GM12878 (cell line): Measurements from ENCODE around the gene ALX1. TPM values are rescaled to one million over a fixed set of nuclear protein-coding genes. Genes with fewer than 3 reads are reported as not detected.

Source experiments
- BCLAF1 ChIP-seq: fragments of 450-650 bp; IDR thresholded peaks from 2 replicates; pipeline ENCODE4 v1.6.1; 2017; ENCODE audit warnings: antibody characterized with exemption, mild to moderate bottlenecking, moderate library complexity
- CHD1 ChIP-seq: IDR thresholded peaks from 2 replicates; pipeline ENCODE4 v1.6.1; 2012; ENCODE audit warnings: low read depth, low read length, improper control_type of control experiment
- PAX5 ChIP-seq: IDR thresholded peaks from 2 replicates; pipeline ENCODE4 v1.6.1; 2011; ENCODE audit warnings: low read depth, low read length, borderline replicate concordance
- RFX5 ChIP-seq: IDR thresholded peaks from 2 replicates; pipeline ENCODE4 v1.6.1; 2011; ENCODE audit warnings: low read depth, low read length, improper control_type of control experiment
- SIX5 ChIP-seq: IDR thresholded peaks from 2 replicates; pipeline ENCODE4 v1.6.1; 2011; ENCODE audit warnings: mild to moderate bottlenecking, low read depth, low read length, moderate library complexity; ENCODE audit not compliant: severe bottlenecking
- SMAD5 ChIP-seq: IDR thresholded peaks from 2 replicates; pipeline ENCODE4 v1.6.1; 2016; ENCODE audit warnings: antibody characterized with exemption, low read depth
- SREBF2 ChIP-seq: IDR thresholded peaks from 2 replicates; pipeline ENCODE4 v1.6.1; 2012; ENCODE audit warnings: mild to moderate bottlenecking, low read length
- ZBTB11 ChIP-seq: fragments of 450-650 bp; formaldehyde crosslinking; IDR thresholded peaks from 2 replicates; pipeline ENCODE4 v1.5.0; 2022; ENCODE audit warnings: mild to moderate bottlenecking, missing genetic modification characterization
- ZZZ3 ChIP-seq: IDR thresholded peaks from 2 replicates; pipeline ENCODE4 v1.6.1; 2011; ENCODE audit warnings: low read depth; ENCODE audit not compliant: control insufficient read depth, insufficient read length
- polyA plus RNA-seq, 11 experiments: library from polyadenylated mRNA; depleted of rRNA in 4 of 11; unstranded in 6 of 11; stranded (reverse) in 5 of 11; fragments of >200 nt; fragmentation: Nextera tagmentation in 4 of 11; fragmentation: Illumina TruSeq in 1 of 11; extraction: Ambion mirVana in 4 of 11; extraction: Trizol in 1 of 11; gene quantifications; 1 replicate in 1 of 11; 2 replicates in 10 of 11; pipeline versions ENCODE4 v1.2.1 to v1.2.3, GENCODE V29; 2011 to 2016; ENCODE audit warnings: inconsistent platforms in 2 of 11, missing spikeins in 2 of 11, low read depth in 1 of 11
- total RNA-seq, 4 experiments: library from RNA; depleted of rRNA in 3 of 4; stranded (reverse); fragments of >200 nt in 3 of 4; fragmentation: Illumina TruSeq in 1 of 4; extraction: Trizol in 1 of 4; gene quantifications; 2 replicates each; pipeline versions ENCODE4 v1.2.1 to v1.2.3, GENCODE V29; 2013 to 2021

Gene ALX1
- total and polyA plus RNA-seq, 10 of the 15 experiments (the other 5 are each of a cell fraction or from before 2014, with no cell fraction given), result 0.06 TPM; not detected in 9

- TF ChIP-seq RFX5 (no peak), SREBF2 (no peak), CHD1 (no peak), SMAD5 (no peak), PAX5 (no peak), SIX5 (no peak), ZBTB11 (CRISPR knock-in tag) (no peak), BCLAF1 (no peak), ZZZ3 (no peak)
- TF ChIP-seq, all 136 proteins: peak for 0
Observed at GRCh38 chr12:85257671-85258070, 22.3 kb upstream of the ALX1 start (continued).
